Measurements from ENCODE around the gene PACRG. TPM values are rescaled to one million over a fixed set of nuclear protein-coding genes. Genes with fewer than 3 reads are reported as not detected.

Gene PACRG
- total and polyA plus RNA-seq, 9 donors, result 1.2 to 2.7 (median 1.9) TPM

DNA sequence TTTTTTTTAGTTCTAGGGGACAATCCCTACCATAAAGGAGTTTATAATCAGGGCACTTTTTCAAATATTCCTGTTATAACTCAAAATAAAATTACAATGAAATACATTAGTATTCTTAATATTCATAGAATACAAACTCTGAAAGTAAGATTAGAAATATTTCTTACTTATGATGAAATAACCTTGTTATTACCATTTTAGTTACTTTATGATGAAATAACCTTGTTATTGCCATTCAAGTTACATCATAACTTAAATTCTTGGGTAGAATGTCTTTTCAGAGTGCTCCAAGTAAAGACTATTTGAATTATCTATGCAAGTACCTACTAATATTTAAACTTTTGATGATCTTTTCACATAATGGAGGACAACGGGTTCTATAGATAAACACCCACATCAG is 43.2 kb downstream of the PACRG start:
- H3K9me3 ChIP-seq (replicated peaks; ENCODE audit: control insufficient read depth, low read depth, low read length), result no peaks in the 10 kb centered on the region
- no peaks in the 10 kb centered on the region for H3K27me3 ChIP-seq (ENCODE audit: control insufficient read depth, insufficient read depth, low read length)
- H3K4me1 ChIP-seq (ENCODE audit: control insufficient read depth, insufficient read depth, low read length), result no peaks in the 10 kb centered on the region
- H3K27ac ChIP-seq (ENCODE audit: low read length), result no peak overlapping the region
- H3K4me3 ChIP-seq (ENCODE audit: low read length), result no peak overlapping the region
- WGBS (ENCODE audit: insufficient coverage), result no CpG with 5 or more reads among the region's 1 CpG
- no peaks in the 10 kb centered on the region for H3K36me3 ChIP-seq (ENCODE audit: control insufficient read depth, insufficient read depth, low read length)
- no peak for DNase-seq

DNA sequence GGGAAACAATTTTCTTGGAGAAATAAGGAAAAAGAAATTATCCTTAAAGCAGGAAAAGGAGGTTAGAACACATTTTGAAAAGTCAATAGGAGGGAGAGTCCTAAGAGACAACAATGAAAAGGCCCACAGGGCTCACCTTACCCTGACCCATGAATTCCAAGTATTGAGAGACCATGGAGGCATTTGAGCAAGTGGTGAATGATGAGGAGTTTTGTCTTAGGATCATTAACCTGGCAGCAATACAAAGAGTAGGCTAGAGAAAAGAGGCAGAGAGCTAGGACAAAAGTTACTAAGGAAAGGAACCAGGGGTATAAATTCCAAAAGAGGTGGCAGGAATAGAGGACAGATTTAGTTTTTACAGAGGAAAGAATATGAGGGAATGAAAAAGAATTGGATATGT is 44.7 kb downstream of the PACRG start:
- no peak overlapping the region for H3K27ac ChIP-seq (ENCODE audit: low read length)
- H3K27me3 ChIP-seq (ENCODE audit: control insufficient read depth, insufficient read depth, low read length), result no peaks in the 10 kb centered on the region
- DNase-seq, result no peak
- H3K4me1 ChIP-seq (ENCODE audit: control insufficient read depth, insufficient read depth, low read length), result no peaks in the 10 kb centered on the region
- H3K9me3 ChIP-seq (replicated peaks; ENCODE audit: control insufficient read depth, low read depth, low read length), result no peaks in the 10 kb centered on the region
- no peak overlapping the region for H3K4me3 ChIP-seq (ENCODE audit: low read length)
- no peaks in the 10 kb centered on the region for H3K36me3 ChIP-seq (ENCODE audit: control insufficient read depth, insufficient read depth, low read length)

DNA sequence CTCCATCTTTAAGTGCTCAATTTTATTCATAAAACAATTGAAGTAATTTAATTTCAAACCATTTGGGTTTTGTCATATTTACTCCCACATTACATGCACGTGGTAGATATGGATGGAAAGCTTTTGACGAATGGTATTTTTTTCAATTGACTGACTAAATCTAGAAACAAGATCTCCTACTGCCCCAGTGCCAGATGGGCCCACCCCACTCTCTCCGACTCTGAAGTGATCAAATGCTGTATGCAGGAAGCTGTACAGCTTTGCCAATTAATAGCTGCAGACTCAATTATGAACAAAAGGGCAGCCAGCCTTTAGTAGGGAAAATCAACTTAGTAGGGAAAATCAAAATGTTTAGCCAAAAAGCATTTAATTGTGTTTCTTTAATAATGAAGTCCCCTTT is 46.2 kb downstream of the PACRG start:
- no CpG with 5 or more reads among the region's 3 CpGs for WGBS (ENCODE audit: insufficient coverage)
- H3K4me3 ChIP-seq (ENCODE audit: low read length), result no peak overlapping the region
- no peaks in the 10 kb centered on the region for H3K9me3 ChIP-seq (replicated peaks; ENCODE audit: control insufficient read depth, low read depth, low read length)
- H3K27ac ChIP-seq (ENCODE audit: low read length), result no peak overlapping the region
- DNase-seq, result no peak
- H3K36me3 ChIP-seq (ENCODE audit: control insufficient read depth, insufficient read depth, low read length), result no peaks in the 10 kb centered on the region
- H3K27me3 ChIP-seq (ENCODE audit: control insufficient read depth, insufficient read depth, low read length), result no peaks in the 10 kb centered on the region
- H3K4me1 ChIP-seq (ENCODE audit: control insufficient read depth, insufficient read depth, low read length), result no peaks in the 10 kb centered on the region

DNA sequence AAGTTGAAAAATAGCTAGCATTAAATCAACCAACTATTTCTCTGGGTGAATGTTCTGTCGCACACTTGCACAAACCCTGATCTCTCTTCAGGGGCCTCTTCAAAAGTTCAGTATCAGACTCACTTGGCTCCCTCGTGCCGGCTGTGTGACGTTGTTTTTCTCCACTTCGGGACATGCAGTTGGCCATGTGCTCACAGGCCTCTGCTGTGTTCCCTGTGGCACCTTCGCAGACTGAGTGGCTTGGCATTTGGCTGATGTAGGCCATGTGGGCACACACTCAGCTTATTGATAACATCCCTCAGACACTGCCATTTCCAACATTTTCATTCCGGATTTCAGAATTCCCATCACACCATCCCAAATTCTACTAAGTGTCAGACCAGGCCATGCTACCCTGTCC is 49.3 kb downstream of the PACRG start:
- Histone ChIP-seq H3K4me1 (ENCODE audit: control insufficient read depth, insufficient read depth, low read length) (no peaks in the 10 kb centered on the region), H3K9me3 (replicated peaks; ENCODE audit: control insufficient read depth, low read depth, low read length) (no peaks in the 10 kb centered on the region), H3K36me3 (ENCODE audit: control insufficient read depth, insufficient read depth, low read length) (no peaks in the 10 kb centered on the region), H3K4me3 (ENCODE audit: low read length) (no peak overlapping the region), H3K27ac (ENCODE audit: low read length) (no peak overlapping the region), H3K27me3 (ENCODE audit: control insufficient read depth, insufficient read depth, low read length) (no peaks in the 10 kb centered on the region)
- no peak for DNase-seq
- WGBS (ENCODE audit: insufficient coverage), result 65% methylated on average over 6 of the region's 7 CpGs

DNA sequence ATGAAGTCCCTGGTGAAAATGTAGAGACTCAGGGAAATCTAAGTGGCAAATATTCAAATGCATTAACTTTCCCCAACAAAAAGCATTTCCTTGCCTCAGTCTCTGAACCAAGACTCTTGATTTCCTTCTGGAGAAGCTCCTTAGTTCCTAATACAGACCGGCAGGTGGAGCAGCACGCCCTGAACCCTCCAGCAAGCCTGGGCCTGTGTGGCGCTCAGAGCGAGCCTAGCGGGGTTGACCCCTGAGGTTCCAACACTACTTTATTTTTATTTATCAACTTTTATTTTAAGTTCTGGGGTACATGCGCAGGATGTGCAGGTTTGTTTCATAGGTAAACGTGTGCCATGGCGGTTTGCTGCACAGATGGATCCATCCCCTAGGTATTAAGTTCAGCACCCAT is 50.8 kb downstream of the PACRG start:
- WGBS (ENCODE audit: insufficient coverage), result 94% methylated on average over 5 of the region's 8 CpGs
- Histone ChIP-seq H3K4me1 (ENCODE audit: control insufficient read depth, insufficient read depth, low read length) (no peaks in the 10 kb centered on the region), H3K9me3 (replicated peaks; ENCODE audit: control insufficient read depth, low read depth, low read length) (no peaks in the 10 kb centered on the region), H3K36me3 (ENCODE audit: control insufficient read depth, insufficient read depth, low read length) (no peaks in the 10 kb centered on the region), H3K27ac (ENCODE audit: low read length) (no peak overlapping the region), H3K4me3 (ENCODE audit: low read length) (no peak overlapping the region), H3K27me3 (ENCODE audit: control insufficient read depth, insufficient read depth, low read length) (no peaks in the 10 kb centered on the region)
- no peak for DNase-seq

DNA sequence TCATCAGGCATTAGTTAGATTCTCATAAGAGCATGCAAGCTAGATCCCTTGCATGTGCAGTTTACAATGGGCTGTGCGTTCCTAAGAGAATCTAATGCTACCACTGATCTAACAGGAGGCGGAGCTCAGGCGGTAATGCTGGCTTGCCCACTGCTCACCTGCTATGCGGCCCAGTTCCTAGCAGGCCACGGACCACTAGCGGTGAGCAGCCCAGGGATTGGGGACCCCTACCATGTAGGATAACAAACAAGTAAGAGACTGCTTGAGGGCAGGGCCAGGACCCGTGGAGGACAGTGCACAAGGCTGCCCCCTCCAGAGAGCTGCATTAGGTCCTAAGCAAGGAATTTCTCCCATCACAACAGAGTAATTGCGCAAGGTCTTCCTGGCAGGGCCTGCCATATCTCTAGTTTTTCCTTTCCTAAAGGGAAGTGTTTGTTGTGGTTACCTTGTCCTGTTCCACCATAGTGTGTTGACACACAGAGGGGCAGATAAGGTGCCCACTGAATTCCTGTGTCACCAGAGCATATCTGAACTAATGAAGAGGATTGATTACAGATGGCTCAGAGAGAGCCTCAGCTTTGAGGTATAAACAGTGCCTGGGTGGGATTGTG is 58.0 kb downstream of the PACRG start:
- Histone ChIP-seq H3K4me3 (ENCODE audit: low read length) (no peak overlapping the region), H3K4me1 (ENCODE audit: control insufficient read depth, insufficient read depth, low read length) (no peaks in the 10 kb centered on the region), H3K27me3 (ENCODE audit: control insufficient read depth, insufficient read depth, low read length) (no peaks in the 10 kb centered on the region), H3K36me3 (ENCODE audit: control insufficient read depth, insufficient read depth, low read length) (no peaks in the 10 kb centered on the region), H3K27ac (ENCODE audit: low read length) (no peak overlapping the region), H3K9me3 (replicated peaks; ENCODE audit: control insufficient read depth, low read depth, low read length) (no peaks in the 10 kb centered on the region)
- WGBS (ENCODE audit: insufficient coverage), result 94% methylated on average over 7 of the region's 8 CpGs
- no peak for DNase-seq

DNA sequence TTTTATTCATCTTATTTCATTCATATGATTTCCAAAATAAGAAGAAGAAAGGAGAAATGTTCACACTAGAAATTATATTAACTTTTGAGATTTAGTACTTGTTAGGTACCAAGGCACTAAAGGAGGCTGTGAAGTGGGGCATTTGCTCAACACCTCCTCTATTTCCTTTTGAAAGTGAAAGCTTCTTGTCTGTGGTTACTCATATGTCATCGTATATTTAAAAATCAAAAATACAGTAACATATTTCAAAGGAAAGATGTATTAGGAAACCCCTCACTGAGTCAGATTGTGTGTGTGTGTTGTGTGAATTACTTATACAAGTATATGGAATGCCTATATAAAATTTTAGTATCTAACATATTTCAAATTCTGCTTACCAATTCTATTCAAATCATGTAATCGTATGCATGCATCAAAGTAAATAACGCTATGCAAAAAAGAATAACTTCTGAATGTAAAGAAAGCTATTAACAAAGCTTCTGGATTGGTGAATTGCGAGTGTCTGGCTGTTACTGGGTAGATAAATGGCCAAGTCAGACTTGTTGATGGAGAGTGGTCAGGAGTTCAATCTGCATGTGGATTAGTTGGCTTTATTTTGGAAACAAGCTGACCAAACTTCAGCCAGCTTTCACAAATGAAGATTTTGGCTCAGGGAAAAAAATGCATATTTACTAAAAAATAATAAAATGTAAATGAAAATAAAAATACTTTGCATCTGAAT is 70.9 kb downstream of the PACRG start:
- no peak overlapping the region for H3K4me3 ChIP-seq (ENCODE audit: low read length)
- H3K27me3 ChIP-seq (ENCODE audit: control insufficient read depth, insufficient read depth, low read length), result no peaks in the 10 kb centered on the region
- WGBS (ENCODE audit: insufficient coverage), result no CpG with 5 or more reads among the region's 4 CpGs
- no peaks in the 10 kb centered on the region for H3K9me3 ChIP-seq (replicated peaks; ENCODE audit: control insufficient read depth, low read depth, low read length)
- DNase-seq, result no peak
- no peaks in the 10 kb centered on the region for H3K36me3 ChIP-seq (ENCODE audit: control insufficient read depth, insufficient read depth, low read length)
- H3K27ac ChIP-seq (ENCODE audit: low read length), result no peak overlapping the region
- H3K4me1 ChIP-seq (ENCODE audit: control insufficient read depth, insufficient read depth, low read length), result no peaks in the 10 kb centered on the region

DNA sequence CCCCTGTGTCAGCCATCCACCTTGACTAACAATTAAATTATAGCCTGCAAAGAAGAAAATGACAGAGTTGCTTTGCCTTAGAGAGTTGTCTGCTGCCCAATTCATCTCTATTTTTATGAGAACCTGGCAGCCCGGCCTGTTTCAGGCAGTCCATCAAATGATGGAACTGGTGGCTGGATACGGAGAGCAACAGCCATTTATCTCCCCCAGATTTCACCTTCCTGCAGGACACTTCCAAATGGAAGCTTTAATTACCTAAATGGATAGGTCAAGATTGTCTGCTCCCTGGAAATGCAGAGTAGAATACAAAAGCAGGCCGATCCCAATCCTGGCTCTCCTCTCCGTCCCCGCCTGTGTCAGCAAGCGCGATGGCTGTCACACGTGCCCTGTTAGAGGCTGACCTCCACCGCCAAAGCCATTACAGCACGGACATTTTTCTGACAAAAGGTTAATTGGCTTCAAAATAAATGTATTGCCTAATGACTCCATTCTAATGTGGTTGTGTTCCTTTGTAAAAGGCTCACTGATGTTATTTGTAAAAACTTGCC is 86.7 kb downstream of the PACRG start:
- peaks cover 6% of the 10 kb centered on the region for H3K9me3 ChIP-seq (replicated peaks; ENCODE audit: control insufficient read depth, low read depth, low read length)
- 85% methylated on average over 3 of the region's 10 CpGs for WGBS (ENCODE audit: insufficient coverage)

DNA sequence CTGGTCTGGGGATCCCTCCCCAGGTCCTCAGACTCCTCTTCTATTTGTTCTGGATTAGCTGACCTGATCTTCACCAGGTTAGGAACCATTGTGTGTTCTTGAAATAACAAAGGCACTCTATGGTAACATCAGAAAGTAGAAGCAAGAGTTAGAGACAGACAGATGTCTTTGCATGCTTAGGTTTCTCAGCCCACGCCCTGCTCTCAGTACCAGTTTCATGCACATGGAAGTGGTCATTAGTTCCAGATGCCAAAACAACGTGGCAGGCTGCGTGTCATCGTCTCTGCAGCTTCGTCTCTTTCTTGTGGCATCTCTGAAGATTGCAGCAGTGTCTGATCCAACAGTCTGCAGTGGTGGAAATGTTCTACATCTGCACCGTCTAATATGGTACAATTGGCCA is 89.4 kb downstream of the PACRG start:
- Histone ChIP-seq H3K36me3 (ENCODE audit: control insufficient read depth, insufficient read depth, low read length) (no peaks in the 10 kb centered on the region), H3K4me1 (ENCODE audit: control insufficient read depth, insufficient read depth, low read length) (no peaks in the 10 kb centered on the region), H3K4me3 (ENCODE audit: low read length) (no peak overlapping the region), H3K9me3 (replicated peaks; ENCODE audit: control insufficient read depth, low read depth, low read length) (no peaks in the 10 kb centered on the region), H3K27me3 (ENCODE audit: control insufficient read depth, insufficient read depth, low read length) (no peaks in the 10 kb centered on the region), H3K27ac (ENCODE audit: low read length) (no peak overlapping the region)
- WGBS (ENCODE audit: insufficient coverage), result 80% methylated on average over 5 of the region's 6 CpGs
- no peak for DNase-seq

More for the DNA sequence above, 86.7 kb downstream of the PACRG start:
- Histone ChIP-seq H3K27ac (ENCODE audit: low read length) (no peak overlapping the region), H3K4me3 (ENCODE audit: low read length) (no peak overlapping the region), H3K36me3 (ENCODE audit: control insufficient read depth, insufficient read depth, low read length) (no peaks in the 10 kb centered on the region), H3K27me3 (ENCODE audit: control insufficient read depth, insufficient read depth, low read length) (no peaks in the 10 kb centered on the region), H3K4me1 (ENCODE audit: control insufficient read depth, insufficient read depth, low read length) (no peaks in the 10 kb centered on the region)
- DNase-seq, result no peak

DNA sequence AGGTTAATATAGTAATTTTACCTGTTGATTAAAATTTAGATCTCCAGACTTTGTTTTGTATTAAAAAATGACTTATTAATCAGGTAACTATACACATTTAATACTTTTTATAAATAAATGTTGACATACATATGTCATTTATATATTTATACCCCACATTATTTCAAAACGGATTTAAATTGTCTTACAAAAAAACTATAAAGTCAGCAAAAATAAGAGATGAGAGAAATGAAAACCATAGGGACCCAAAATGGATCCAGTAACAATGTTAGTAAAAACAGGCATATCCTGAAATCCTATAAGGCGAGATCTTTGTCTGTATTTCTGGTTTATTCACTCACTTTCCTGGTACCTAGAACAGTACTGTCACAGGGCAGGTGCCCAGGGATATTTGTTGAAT is 91.5 kb downstream of the PACRG start:
- Histone ChIP-seq H3K4me1 (ENCODE audit: control insufficient read depth, insufficient read depth, low read length) (no peaks in the 10 kb centered on the region), H3K36me3 (ENCODE audit: control insufficient read depth, insufficient read depth, low read length) (no peaks in the 10 kb centered on the region), H3K27ac (ENCODE audit: low read length) (no peak overlapping the region), H3K9me3 (replicated peaks; ENCODE audit: control insufficient read depth, low read depth, low read length) (no peaks in the 10 kb centered on the region), H3K4me3 (ENCODE audit: low read length) (no peak overlapping the region), H3K27me3 (ENCODE audit: control insufficient read depth, insufficient read depth, low read length) (no peaks in the 10 kb centered on the region)
- DNase-seq, result no peak
- WGBS (ENCODE audit: insufficient coverage), result no CpG with 5 or more reads among the region's 2 CpGs

All from muscle of leg (tissue), 11 donors.